ENCODE results near the gene MOB1B. TPM values are rescaled to one million over a fixed set of nuclear protein-coding genes. Genes with fewer than 3 reads are reported as not detected.
"Not testable (repeated sequence)": the region's sequence is repeated elsewhere in the genome, so short reads cannot be mapped to it uniquely, and the experiment has no call there.

The MOB1B gene
- total RNA-seq, 1 experiment from 2014 or later: 3.3 TPM

GRCh38 chr4:70994069-70994366 lies 91.8 kb downstream of the MOB1B start:
- no peak for DNase-seq (ENCODE audit: low read depth)
- in situ Hi-C loops (cut with HindIII; ENCODE audit: low pct_unique_long_range_greater_than_20kb, low sequenced_read_pairs): no loop called here

- peak; percentile 4 for DNase-seq (ENCODE audit: low read depth)
- in situ Hi-C loops (cut with HindIII; ENCODE audit: low pct_unique_long_range_greater_than_20kb, low sequenced_read_pairs): no loop called here
Measured at GRCh38 chr4:70994387-70995099, 92.4 kb downstream of the MOB1B start.

GRCh38 chr4:70996018-70996360 lies 93.8 kb downstream of the MOB1B start:
- DNase-seq (ENCODE audit: low read depth): no peak
- in situ Hi-C loops (cut with HindIII; ENCODE audit: low pct_unique_long_range_greater_than_20kb, low sequenced_read_pairs): no loop called here

- DNase-seq (ENCODE audit: low read depth): no peak
- in situ Hi-C loops (cut with HindIII; ENCODE audit: low pct_unique_long_range_greater_than_20kb, low sequenced_read_pairs): no loop called here
Measured at GRCh38 chr4:70997036-70997435, 94.9 kb downstream of the MOB1B start.

- DNase-seq (ENCODE audit: low read depth): no peak
- in situ Hi-C loops (cut with HindIII; ENCODE audit: low pct_unique_long_range_greater_than_20kb, low sequenced_read_pairs): no loop called here
Measured at GRCh38 chr4:70997546-70997945, 95.4 kb downstream of the MOB1B start.

GRCh38 chr4:70999639-71000038 lies 97.5 kb downstream of the MOB1B start:
- in situ Hi-C loops (cut with HindIII; ENCODE audit: low pct_unique_long_range_greater_than_20kb, low sequenced_read_pairs); DNase-seq (ENCODE audit: low read depth): not testable (repeated sequence)

- DNase-seq (ENCODE audit: low read depth); in situ Hi-C loops (cut with HindIII; ENCODE audit: low pct_unique_long_range_greater_than_20kb, low sequenced_read_pairs): not testable (repeated sequence)
Measured at GRCh38 chr4:71001363-71001762, 99.2 kb downstream of the MOB1B start.

GRCh38 chr4:71004281-71004851 lies 102.2 kb downstream of the MOB1B start:
- no peak for DNase-seq (ENCODE audit: low read depth)
- in situ Hi-C loops (cut with HindIII; ENCODE audit: low pct_unique_long_range_greater_than_20kb, low sequenced_read_pairs): no loop called here

GRCh38 chr4:71005025-71005424 lies 102.9 kb downstream of the MOB1B start:
- not testable (repeated sequence) for DNase-seq (ENCODE audit: low read depth)

GRCh38 chr4:71006203-71006907 lies 104.2 kb downstream of the MOB1B start:
- no peak for DNase-seq (ENCODE audit: low read depth)
- in situ Hi-C loops (cut with HindIII; ENCODE audit: low pct_unique_long_range_greater_than_20kb, low sequenced_read_pairs): no loop called here

More at GRCh38 chr4:71005025-71005424, 102.9 kb downstream of the MOB1B start:
- in situ Hi-C loops (cut with HindIII; ENCODE audit: low pct_unique_long_range_greater_than_20kb, low sequenced_read_pairs): not testable (repeated sequence)

GRCh38 chr4:71008196-71008595 lies 106.0 kb downstream of the MOB1B start:
- in situ Hi-C loops (cut with HindIII; ENCODE audit: low pct_unique_long_range_greater_than_20kb, low sequenced_read_pairs): no loop called here

GRCh38 chr4:71009086-71009485 lies 106.9 kb downstream of the MOB1B start:
- in situ Hi-C loops (cut with HindIII; ENCODE audit: low pct_unique_long_range_greater_than_20kb, low sequenced_read_pairs): no loop called here
- DNase-seq (ENCODE audit: low read depth): no peak

More at GRCh38 chr4:71008196-71008595, 106.0 kb downstream of the MOB1B start:
- DNase-seq (ENCODE audit: low read depth): no peak

GRCh38 chr4:71009890-71010588 lies 107.9 kb downstream of the MOB1B start:
- peak; percentile 44 for DNase-seq (ENCODE audit: low read depth)
- in situ Hi-C loops (cut with HindIII; ENCODE audit: low pct_unique_long_range_greater_than_20kb, low sequenced_read_pairs): no loop called here

- no peak for DNase-seq (ENCODE audit: low read depth)
- in situ Hi-C loops (cut with HindIII; ENCODE audit: low pct_unique_long_range_greater_than_20kb, low sequenced_read_pairs): no loop called here
Measured at GRCh38 chr4:71011451-71011850, 109.3 kb downstream of the MOB1B start.

- DNase-seq (ENCODE audit: low read depth); in situ Hi-C loops (cut with HindIII; ENCODE audit: low pct_unique_long_range_greater_than_20kb, low sequenced_read_pairs): not testable (repeated sequence)
Measured at GRCh38 chr4:71017391-71017790, 115.2 kb downstream of the MOB1B start.

- no peak for DNase-seq (ENCODE audit: low read depth)
- in situ Hi-C loops (cut with HindIII; ENCODE audit: low pct_unique_long_range_greater_than_20kb, low sequenced_read_pairs): no loop called here
Measured at GRCh38 chr4:71020611-71021010, 118.4 kb downstream of the MOB1B start.

GRCh38 chr4:71025654-71026053 lies 123.5 kb downstream of the MOB1B start:
- in situ Hi-C loops (cut with HindIII; ENCODE audit: low pct_unique_long_range_greater_than_20kb, low sequenced_read_pairs): no loop called here
- no peak for DNase-seq (ENCODE audit: low read depth)

GRCh38 chr4:71026086-71026485 lies 123.9 kb downstream of the MOB1B start:
- DNase-seq (ENCODE audit: low read depth): peak; percentile 50
- in situ Hi-C loops (cut with HindIII; ENCODE audit: low pct_unique_long_range_greater_than_20kb, low sequenced_read_pairs): no loop called here

GRCh38 chr4:71027611-71028010 lies 125.4 kb downstream of the MOB1B start:
- DNase-seq (ENCODE audit: low read depth): no peak
- in situ Hi-C loops (cut with HindIII; ENCODE audit: low pct_unique_long_range_greater_than_20kb, low sequenced_read_pairs): no loop called here
